GM19395 (cell line): ENCODE measurements around the gene INSC.

ENCODE experiments used
- ATAC-seq: cut with Tn5 transposase; IDR thresholded peaks from one replicate; pipeline ENCODE4 v1.9.1; 2021; ENCODE audit warnings: mild to moderate bottlenecking, moderate library complexity; ENCODE audit not compliant: unreplicated experiment

Gene INSC

GRCh38 chr11:15213471-15214231 lies 98.9 kb downstream of the INSC start:
- ATAC-seq: no peak

GRCh38 chr11:15215005-15215404 lies 100.3 kb downstream of the INSC start:
- ATAC-seq: no peak

- peak; percentile 80 for ATAC-seq
These were observed 102.0 kb downstream of the INSC start for GRCh38 chr11:15216678-15217077.

GRCh38 chr11:15217416-15217815 lies 102.7 kb downstream of the INSC start:
- ATAC-seq: no peak

GRCh38 chr11:15222777-15223176 lies 108.1 kb downstream of the INSC start:
- ATAC-seq: no peak

- ATAC-seq: no peak
These were observed 108.6 kb downstream of the INSC start for GRCh38 chr11:15223318-15223717.

- no peak for ATAC-seq
These were observed 109.7 kb downstream of the INSC start for GRCh38 chr11:15224466-15224865.

- ATAC-seq: no peak
These were observed 112.3 kb downstream of the INSC start for GRCh38 chr11:15227011-15227410.

- ATAC-seq: no peak
These were observed 113.7 kb downstream of the INSC start for GRCh38 chr11:15228331-15228849.

- no peak for ATAC-seq
These were observed 114.3 kb downstream of the INSC start for GRCh38 chr11:15229069-15229468.

GRCh38 chr11:15232496-15232895 lies 117.8 kb downstream of the INSC start:
- ATAC-seq: no peak

- no peak for ATAC-seq
These were observed 118.8 kb downstream of the INSC start for GRCh38 chr11:15233371-15234165.

- no peak for ATAC-seq
These were observed 120.1 kb downstream of the INSC start for GRCh38 chr11:15234796-15235195.

- no peak for ATAC-seq
These were observed 121.8 kb downstream of the INSC start for GRCh38 chr11:15236559-15236958.

GRCh38 chr11:15238856-15239255 lies 124.1 kb downstream of the INSC start:
- ATAC-seq: no peak

- no peak for ATAC-seq
These were observed 134.0 kb downstream of the INSC start for GRCh38 chr11:15248749-15249148.

GRCh38 chr11:15258433-15259165 lies 143.9 kb downstream of the INSC start:
- peak; percentile 86 for ATAC-seq

GRCh38 chr11:15266999-15267398 lies 152.3 kb downstream of the INSC start:
- no peak for ATAC-seq

GRCh38 chr11:15268598-15268997 lies 153.9 kb downstream of the INSC start:
- ATAC-seq: no peak

GRCh38 chr11:15275141-15275540 lies 160.4 kb downstream of the INSC start:
- ATAC-seq: no peak

- ATAC-seq: no peak
These were observed 161.9 kb downstream of the INSC start for GRCh38 chr11:15276621-15277020.
